DMS79 treated with DMSO at 0.1 percent for 48 hours (cell line): ENCODE measurements around the gene TMEM179B.

Experiments
- DNase-seq: peaks from one replicate; lab custom pipeline; 2025; lab: John Stamatoyannopoulos, UW

TMEM179B gene

GRCh38 chr11:62832336-62833234, 45.4 kb downstream of the TMEM179B start, which contains the start of gene TEX54:
Gene TEX54, minus strand, starts transcription at chr11:62832841.
- DNase-seq, result no peak

GRCh38 chr11:62835336-62835735, 48.1 kb downstream of the TMEM179B start:
- no peak for DNase-seq

- DNase-seq, result peak; percentile 85
Observed at GRCh38 chr11:62839050-62839945, 52.1 kb downstream of the TMEM179B start, which contains the start of gene WDR74. Gene WDR74, minus strand, starts transcription at chr11:62839590. Its CDS starts 20 bp downstream, at chr11:62839570.
